ENCODE measurements around the gene THUMPD1. TPM values are rescaled to one million over a fixed set of nuclear protein-coding genes. Genes with fewer than 3 reads are reported as not detected.

THUMPD1 gene
- total and polyA plus RNA-seq, 9 donors: 22.5 to 38.6 (median 31.0) TPM

DNA sequence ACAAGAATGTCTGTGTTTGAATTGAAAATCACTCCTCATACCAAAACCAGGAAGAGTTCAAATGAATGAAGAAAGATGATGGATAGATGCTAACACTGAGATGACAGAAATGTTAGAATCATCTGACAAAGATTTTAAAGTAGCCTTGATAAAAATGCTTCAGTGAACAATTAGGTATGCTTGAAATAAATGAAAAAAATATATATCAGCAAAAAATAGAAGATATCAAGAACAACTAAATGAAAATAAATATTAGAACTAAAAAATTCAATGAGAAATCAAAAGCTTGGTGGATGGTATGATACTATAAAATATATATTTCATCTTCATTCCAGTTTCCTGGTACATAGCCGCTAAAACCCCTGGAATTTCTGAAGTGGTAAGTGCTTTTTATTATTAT lies 13.6 kb upstream of the THUMPD1 start:
- Histone ChIP-seq H3K27ac (ENCODE audit: low read length) (no peak overlapping the region), H3K4me3 (ENCODE audit: low read length) (no peak overlapping the region), H3K9me3 (replicated peaks; ENCODE audit: control insufficient read depth, low read depth, low read length) (no peaks in the 10 kb centered on the region), H3K36me3 (ENCODE audit: control insufficient read depth, insufficient read depth, low read length) (no peaks in the 10 kb centered on the region), H3K27me3 (ENCODE audit: control insufficient read depth, insufficient read depth, low read length) (no peaks in the 10 kb centered on the region), H3K4me1 (ENCODE audit: control insufficient read depth, insufficient read depth, low read length) (no peaks in the 10 kb centered on the region)
- no peak for DNase-seq
- no CpG with 5 or more reads among the region's 1 CpG for WGBS (ENCODE audit: insufficient coverage)

DNA sequence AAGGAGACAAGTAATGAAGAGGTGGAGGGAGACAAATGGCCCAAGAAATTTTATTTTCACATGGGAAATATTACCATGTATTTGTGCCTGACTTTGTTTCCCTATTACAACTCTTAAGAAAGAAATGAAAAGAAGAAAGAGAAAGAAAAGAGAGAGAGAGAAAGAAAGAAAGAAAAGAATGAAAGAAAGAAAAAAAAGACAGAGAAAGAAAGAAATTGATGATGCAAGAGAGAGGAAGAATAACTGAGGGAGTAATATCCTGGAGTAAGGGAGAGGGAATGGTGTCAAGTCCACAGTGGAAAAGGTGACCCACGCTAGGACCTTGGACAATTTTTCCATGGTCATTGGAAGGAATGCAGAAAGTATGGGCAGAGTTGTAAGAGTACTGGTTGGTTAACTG lies 12.1 kb upstream of the THUMPD1 start:
- H3K4me3 ChIP-seq (ENCODE audit: low read length): no peak overlapping the region

GRCh38 chr16:20750558-20750957 lies 8.9 kb upstream of the THUMPD1 start:
- Histone ChIP-seq H3K9me3 (replicated peaks; ENCODE audit: control insufficient read depth, low read depth, low read length) (no peaks in the 10 kb centered on the region), H3K27ac (ENCODE audit: low read length) (no peak overlapping the region), H3K4me1 (ENCODE audit: control insufficient read depth, insufficient read depth, low read length) (no peaks in the 10 kb centered on the region), H3K4me3 (ENCODE audit: low read length) (no peak overlapping the region), H3K36me3 (ENCODE audit: control insufficient read depth, insufficient read depth, low read length) (no peaks in the 10 kb centered on the region), H3K27me3 (ENCODE audit: control insufficient read depth, insufficient read depth, low read length) (peaks cover 2% of the 10 kb centered on the region)
- DNase-seq: no peak
- WGBS (ENCODE audit: insufficient coverage): no CpG with 5 or more reads among the region's 1 CpG

More for the DNA sequence above, 12.1 kb upstream of the THUMPD1 start:
- Histone ChIP-seq H3K27ac (ENCODE audit: low read length) (no peak overlapping the region), H3K36me3 (ENCODE audit: control insufficient read depth, insufficient read depth, low read length) (no peaks in the 10 kb centered on the region), H3K4me1 (ENCODE audit: control insufficient read depth, insufficient read depth, low read length) (no peaks in the 10 kb centered on the region), H3K27me3 (ENCODE audit: control insufficient read depth, insufficient read depth, low read length) (no peaks in the 10 kb centered on the region), H3K9me3 (replicated peaks; ENCODE audit: control insufficient read depth, low read depth, low read length) (no peaks in the 10 kb centered on the region)
- no peak for DNase-seq
- WGBS (ENCODE audit: insufficient coverage): 71% methylated on average over 1 of the region's 1 CpG

- no peak overlapping the region for H3K4me3 ChIP-seq (ENCODE audit: low read length)
Measured at GRCh38 chr16:20749474-20749873, 7.9 kb upstream of the THUMPD1 start.

GRCh38 chr16:20747030-20747816 lies 5.6 kb upstream of the THUMPD1 start:
- Histone ChIP-seq H3K4me1 (ENCODE audit: control insufficient read depth, insufficient read depth, low read length) (no peaks in the 10 kb centered on the region), H3K27me3 (ENCODE audit: control insufficient read depth, insufficient read depth, low read length) (peaks cover 2% of the 10 kb centered on the region), H3K36me3 (ENCODE audit: control insufficient read depth, insufficient read depth, low read length) (no peaks in the 10 kb centered on the region), H3K9me3 (replicated peaks; ENCODE audit: control insufficient read depth, low read depth, low read length) (no peaks in the 10 kb centered on the region), H3K27ac (ENCODE audit: low read length) (no peak overlapping the region), H3K4me3 (ENCODE audit: low read length) (no peak overlapping the region)
- 83% methylated on average over 2 of the region's 4 CpGs for WGBS (ENCODE audit: insufficient coverage)
- DNase-seq: no peak

More at GRCh38 chr16:20749474-20749873, 7.9 kb upstream of the THUMPD1 start:
- Histone ChIP-seq H3K36me3 (ENCODE audit: control insufficient read depth, insufficient read depth, low read length) (no peaks in the 10 kb centered on the region), H3K27ac (ENCODE audit: low read length) (no peak overlapping the region), H3K27me3 (ENCODE audit: control insufficient read depth, insufficient read depth, low read length) (peaks cover 2% of the 10 kb centered on the region), H3K4me1 (ENCODE audit: control insufficient read depth, insufficient read depth, low read length) (no peaks in the 10 kb centered on the region), H3K9me3 (replicated peaks; ENCODE audit: control insufficient read depth, low read depth, low read length) (no peaks in the 10 kb centered on the region)
- DNase-seq: no peak
- no CpG with 5 or more reads among the region's 1 CpG for WGBS (ENCODE audit: insufficient coverage)

GRCh38 chr16:20746461-20746860 lies 4.8 kb upstream of the THUMPD1 start:
- H3K27ac ChIP-seq (ENCODE audit: low read length): no peak overlapping the region
- H3K4me3 ChIP-seq (ENCODE audit: low read length): no peak overlapping the region
- H3K4me1 ChIP-seq (ENCODE audit: control insufficient read depth, insufficient read depth, low read length): no peaks in the 10 kb centered on the region
- peaks cover 2% of the 10 kb centered on the region for H3K27me3 ChIP-seq (ENCODE audit: control insufficient read depth, insufficient read depth, low read length)
- no peaks in the 10 kb centered on the region for H3K36me3 ChIP-seq (ENCODE audit: control insufficient read depth, insufficient read depth, low read length)
- no peak for DNase-seq
- no peaks in the 10 kb centered on the region for H3K9me3 ChIP-seq (replicated peaks; ENCODE audit: control insufficient read depth, low read depth, low read length)
- 79% methylated on average over 2 of the region's 3 CpGs for WGBS (ENCODE audit: insufficient coverage)

DNA sequence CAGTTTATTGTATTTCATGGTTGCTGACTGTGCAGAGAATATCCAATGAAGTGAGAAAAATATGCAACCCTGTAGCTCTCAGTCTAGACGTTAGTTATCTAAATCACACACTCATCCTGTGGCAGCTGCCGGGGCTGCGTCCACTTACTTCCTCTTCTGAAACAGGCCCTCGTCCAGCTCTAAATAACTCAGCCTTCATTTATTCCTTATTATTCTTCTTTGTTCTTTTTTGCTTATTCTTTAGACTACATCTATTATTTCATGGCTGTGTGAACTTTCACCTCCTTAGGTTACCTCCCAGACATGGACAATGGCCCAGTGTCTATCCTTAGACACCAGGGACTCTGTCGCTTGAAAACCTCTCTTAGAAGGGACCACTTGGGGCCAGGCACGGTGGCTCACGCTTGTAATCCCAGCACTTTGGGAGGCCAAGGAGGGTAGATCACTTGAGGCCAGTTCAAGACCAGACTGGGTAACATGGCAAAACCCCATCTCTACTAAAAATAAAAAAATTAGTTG lies 3.4 kb upstream of the THUMPD1 start:
- WGBS (ENCODE audit: insufficient coverage): 56% methylated on average over 4 of the region's 7 CpGs
- Histone ChIP-seq H3K27me3 (ENCODE audit: control insufficient read depth, insufficient read depth, low read length) (peaks cover 2% of the 10 kb centered on the region), H3K4me1 (ENCODE audit: control insufficient read depth, insufficient read depth, low read length) (peaks cover 6% of the 10 kb centered on the region), H3K27ac (ENCODE audit: low read length) (no peak overlapping the region), H3K36me3 (ENCODE audit: control insufficient read depth, insufficient read depth, low read length) (no peaks in the 10 kb centered on the region), H3K4me3 (ENCODE audit: low read length) (no peak overlapping the region), H3K9me3 (replicated peaks; ENCODE audit: control insufficient read depth, low read depth, low read length) (no peaks in the 10 kb centered on the region)
- peak; percentile 14 for DNase-seq

GRCh38 chr16:20743591-20743990 lies 2.0 kb upstream of the THUMPD1 start:
- H3K27ac ChIP-seq (ENCODE audit: low read length): no peak overlapping the region
- no peak overlapping the region for H3K4me3 ChIP-seq (ENCODE audit: low read length)
- peaks cover 2% of the 10 kb centered on the region for H3K27me3 ChIP-seq (ENCODE audit: control insufficient read depth, insufficient read depth, low read length)
- H3K36me3 ChIP-seq (ENCODE audit: control insufficient read depth, insufficient read depth, low read length): peaks cover 4% of the 10 kb centered on the region
- DNase-seq: no peak
- H3K4me1 ChIP-seq (ENCODE audit: control insufficient read depth, insufficient read depth, low read length): peaks cover 7% of the 10 kb centered on the region
- no peaks in the 10 kb centered on the region for H3K9me3 ChIP-seq (replicated peaks; ENCODE audit: control insufficient read depth, low read depth, low read length)

DNA sequence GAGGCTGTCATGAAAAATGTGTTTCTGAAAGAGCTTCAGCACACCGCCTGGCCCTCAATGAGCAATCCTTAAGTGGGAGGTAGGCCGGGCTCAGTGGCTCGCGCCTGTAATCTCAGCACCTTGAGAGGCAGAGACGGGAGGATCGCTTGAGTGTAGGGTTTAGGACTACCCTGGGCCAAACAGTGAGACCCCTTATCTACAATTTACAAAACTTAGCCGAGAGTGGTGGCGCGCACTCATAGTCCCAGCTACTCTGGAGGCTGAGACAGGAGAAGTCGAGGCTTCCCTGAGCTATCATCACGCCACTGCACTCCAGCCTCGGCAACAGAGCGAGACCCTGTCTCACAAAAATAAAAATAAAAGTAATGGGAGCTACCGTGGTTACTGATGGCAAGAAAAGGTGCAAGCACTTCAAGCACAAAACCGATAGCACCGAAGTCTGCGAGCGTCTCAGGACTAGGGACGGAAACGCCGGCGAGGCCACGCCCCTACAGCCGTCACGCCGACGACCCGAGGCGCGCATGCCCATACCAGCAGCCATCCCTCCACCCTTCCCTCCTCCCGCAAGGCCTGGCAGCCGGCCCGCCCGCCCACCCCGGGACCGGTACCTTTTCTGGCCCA lies 607 bp downstream of the THUMPD1 start:
- Histone ChIP-seq H3K4me3 (ENCODE audit: low read length) (peak overlapping the region; percentile 99), H3K9me3 (replicated peaks; ENCODE audit: control insufficient read depth, low read depth, low read length) (no peaks in the 10 kb centered on the region), H3K36me3 (ENCODE audit: control insufficient read depth, insufficient read depth, low read length) (peaks cover 19% of the 10 kb centered on the region), H3K4me1 (ENCODE audit: control insufficient read depth, insufficient read depth, low read length) (peaks cover 7% of the 10 kb centered on the region), H3K27me3 (ENCODE audit: control insufficient read depth, insufficient read depth, low read length) (no peaks in the 10 kb centered on the region), H3K27ac (ENCODE audit: low read length) (peak overlapping the region; percentile 99)
- DNase-seq: peak; percentile 90
- 0% methylated on average over 9 of the region's 36 CpGs for WGBS (ENCODE audit: insufficient coverage)

DNA sequence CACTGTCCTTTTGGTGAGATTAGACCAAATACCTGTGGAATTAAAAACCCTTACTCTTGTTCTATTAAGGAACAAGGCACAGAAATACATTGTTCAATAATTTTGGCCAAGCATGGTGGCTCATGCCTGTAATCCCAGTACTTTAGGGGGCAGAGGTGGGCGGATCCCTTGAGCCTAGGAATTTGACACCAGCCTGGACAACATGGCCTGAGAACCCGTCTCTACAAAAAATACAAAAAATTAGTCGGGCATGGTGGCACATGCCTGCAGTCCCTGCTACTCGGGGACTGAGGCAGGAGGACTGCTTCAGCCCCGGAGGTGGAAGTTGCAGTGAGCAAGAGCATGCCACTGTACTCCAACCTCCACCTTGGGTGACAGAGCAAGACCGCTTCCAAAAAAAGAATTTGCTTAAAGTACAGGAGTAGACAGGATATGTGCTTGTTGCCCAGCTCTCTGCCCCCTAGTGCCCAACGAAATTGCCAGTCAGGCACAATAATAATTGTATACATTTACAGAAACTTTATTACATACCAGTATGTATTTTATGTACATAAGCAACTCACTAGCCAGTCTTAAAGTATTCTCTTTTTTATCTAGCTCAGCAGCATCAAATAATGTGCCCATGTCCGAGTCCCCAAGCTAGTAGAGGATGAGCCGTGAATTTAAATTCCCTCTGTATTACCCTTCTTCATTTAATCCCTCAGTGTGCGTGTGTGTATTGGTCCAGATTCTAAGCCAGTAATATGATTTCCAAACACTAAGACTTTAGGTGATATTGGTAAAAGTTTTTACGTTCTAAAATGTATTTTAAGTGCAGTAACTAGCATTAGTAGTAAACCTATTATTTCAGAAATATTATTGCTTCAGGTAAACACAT lies 1.4 kb downstream of the THUMPD1 start:
- H3K4me3 ChIP-seq (ENCODE audit: low read length): peak overlapping the region; percentile 99
- H3K27ac ChIP-seq (ENCODE audit: low read length): peak overlapping the region; percentile 79
- WGBS (ENCODE audit: insufficient coverage): 62% methylated on average over 5 of the region's 11 CpGs

More for the DNA sequence above, 1.4 kb downstream of the THUMPD1 start:
- Histone ChIP-seq H3K4me1 (ENCODE audit: control insufficient read depth, insufficient read depth, low read length) (peaks cover 7% of the 10 kb centered on the region), H3K9me3 (replicated peaks; ENCODE audit: control insufficient read depth, low read depth, low read length) (no peaks in the 10 kb centered on the region), H3K27me3 (ENCODE audit: control insufficient read depth, insufficient read depth, low read length) (no peaks in the 10 kb centered on the region), H3K36me3 (ENCODE audit: control insufficient read depth, insufficient read depth, low read length) (peaks cover 21% of the 10 kb centered on the region)
- DNase-seq: no peak
